GM18519 (cell line): ENCODE measurements around the gene ZC3H13.

Source experiments
- ATAC-seq: cut with Tn5 transposase; IDR thresholded peaks from one replicate; pipeline ENCODE4 v1.9.1; 2021; ENCODE audit warnings: mild to moderate bottlenecking, moderate library complexity; ENCODE audit not compliant: unreplicated experiment, low FRiP score

The ZC3H13 gene

GRCh38 chr13:45950386-45951000 is 102.1 kb downstream of the ZC3H13 start:
- no peak for ATAC-seq

- no peak for ATAC-seq
These were observed 103.4 kb downstream of the ZC3H13 start for GRCh38 chr13:45949161-45949560.

- no peak for ATAC-seq
These were observed 108.6 kb downstream of the ZC3H13 start for GRCh38 chr13:45943965-45944364.

GRCh38 chr13:45943120-45943519 is 109.4 kb downstream of the ZC3H13 start:
- no peak for ATAC-seq

GRCh38 chr13:45941261-45941660 is 111.3 kb downstream of the ZC3H13 start:
- no peak for ATAC-seq

GRCh38 chr13:45940061-45940460 is 112.5 kb downstream of the ZC3H13 start:
- no peak for ATAC-seq

GRCh38 chr13:45936621-45937020 is 115.9 kb downstream of the ZC3H13 start:
- no peak for ATAC-seq

GRCh38 chr13:45934283-45934682 is 118.3 kb downstream of the ZC3H13 start:
- no peak for ATAC-seq

- ATAC-seq: no peak
These were observed 119.2 kb downstream of the ZC3H13 start for GRCh38 chr13:45933203-45933908.

- ATAC-seq: no peak
These were observed 119.9 kb downstream of the ZC3H13 start for GRCh38 chr13:45932676-45933075.

GRCh38 chr13:45932172-45932571 is 120.4 kb downstream of the ZC3H13 start:
- no peak for ATAC-seq

GRCh38 chr13:45931211-45931610 is 121.3 kb downstream of the ZC3H13 start:
- ATAC-seq: no peak

- ATAC-seq: no peak
These were observed 122.4 kb downstream of the ZC3H13 start for GRCh38 chr13:45930177-45930576.

GRCh38 chr13:45928843-45929242 is 123.7 kb downstream of the ZC3H13 start:
- no peak for ATAC-seq

- ATAC-seq: no peak
These were observed 124.4 kb downstream of the ZC3H13 start for GRCh38 chr13:45928176-45928575.

- no peak for ATAC-seq
These were observed 125.8 kb downstream of the ZC3H13 start for GRCh38 chr13:45926741-45927140.

- no peak for ATAC-seq
These were observed 127.4 kb downstream of the ZC3H13 start for GRCh38 chr13:45925151-45925550.

GRCh38 chr13:45921162-45921736 is 131.3 kb downstream of the ZC3H13 start:
- no peak for ATAC-seq

- no peak for ATAC-seq
These were observed 133.9 kb downstream of the ZC3H13 start for GRCh38 chr13:45918597-45918996.

GRCh38 chr13:45917019-45917418 is 135.5 kb downstream of the ZC3H13 start:
- ATAC-seq: no peak

GRCh38 chr13:45915686-45916439 is 136.7 kb downstream of the ZC3H13 start:
- ATAC-seq: no peak
